HG03460 (cell line): ENCODE data around the gene CNOT3.

Experiments
- ATAC-seq: cut with Tn5 transposase; IDR thresholded peaks from one replicate; pipeline ENCODE4 v1.9.1; 2021; ENCODE audit not compliant: unreplicated experiment

CNOT3 gene

DNA sequence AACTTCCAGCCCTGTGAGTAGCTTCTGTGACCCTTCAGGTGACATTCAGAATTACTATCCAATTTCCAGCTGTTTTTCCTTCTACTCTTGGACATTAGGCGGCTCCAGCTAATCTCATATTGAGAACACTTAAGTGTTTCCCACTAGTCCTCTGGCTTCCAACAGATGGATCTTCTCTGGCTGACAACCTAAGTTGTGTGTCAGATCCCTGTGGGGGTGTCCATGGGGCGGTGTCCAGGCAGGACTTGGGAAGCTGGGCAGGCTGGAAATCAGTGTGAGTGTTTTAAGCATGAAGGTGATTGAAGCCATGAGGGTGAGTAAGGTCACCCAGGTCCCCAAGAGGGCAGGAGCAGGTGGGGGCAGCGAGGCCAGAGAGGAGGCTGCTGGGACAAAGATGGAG, 10.1 kb downstream of the CNOT3 start:
- no peak for ATAC-seq

- no peak for ATAC-seq
Observed at GRCh38 chr19:54148158-54148557, 10.6 kb downstream of the CNOT3 start.

GRCh38 chr19:54149021-54149812, 11.7 kb downstream of the CNOT3 start:
- no peak for ATAC-seq

- ATAC-seq, result no peak
Observed at GRCh38 chr19:54151362-54152035, 13.9 kb downstream of the CNOT3 start.

- ATAC-seq, result no peak
Observed at GRCh38 chr19:54152267-54152666, 14.7 kb downstream of the CNOT3 start.

DNA sequence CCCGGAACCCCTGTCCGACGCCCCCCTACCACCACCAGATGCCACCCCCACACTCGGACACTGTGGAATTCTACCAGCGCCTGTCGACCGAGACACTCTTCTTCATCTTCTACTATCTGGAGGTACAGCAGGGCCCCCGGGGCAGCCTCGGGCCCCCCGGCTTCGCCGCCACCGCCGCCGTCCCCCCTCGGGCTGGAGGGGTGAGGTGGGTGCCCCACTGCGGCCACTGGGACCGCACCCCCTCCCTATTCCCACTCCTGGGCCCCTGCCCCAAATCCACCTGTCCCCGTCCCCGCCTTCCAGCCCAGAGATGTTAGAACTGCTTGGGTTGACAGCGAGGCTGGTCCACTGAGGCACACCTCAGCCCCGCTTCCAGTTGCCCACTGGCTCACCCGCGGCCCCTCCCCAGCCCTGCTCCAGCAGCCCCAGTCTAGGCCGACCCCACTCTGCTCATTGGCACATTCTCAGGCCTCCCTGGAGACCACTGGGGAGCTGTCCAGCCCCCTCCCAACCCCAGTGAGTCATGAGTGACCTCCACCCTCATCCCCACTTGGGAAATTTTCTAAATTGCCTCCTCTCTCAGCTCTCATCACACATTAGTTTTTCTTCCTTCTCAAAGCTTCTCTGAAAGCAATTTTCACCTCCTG, 15.4 kb downstream of the CNOT3 start:
- no peak for ATAC-seq

DNA sequence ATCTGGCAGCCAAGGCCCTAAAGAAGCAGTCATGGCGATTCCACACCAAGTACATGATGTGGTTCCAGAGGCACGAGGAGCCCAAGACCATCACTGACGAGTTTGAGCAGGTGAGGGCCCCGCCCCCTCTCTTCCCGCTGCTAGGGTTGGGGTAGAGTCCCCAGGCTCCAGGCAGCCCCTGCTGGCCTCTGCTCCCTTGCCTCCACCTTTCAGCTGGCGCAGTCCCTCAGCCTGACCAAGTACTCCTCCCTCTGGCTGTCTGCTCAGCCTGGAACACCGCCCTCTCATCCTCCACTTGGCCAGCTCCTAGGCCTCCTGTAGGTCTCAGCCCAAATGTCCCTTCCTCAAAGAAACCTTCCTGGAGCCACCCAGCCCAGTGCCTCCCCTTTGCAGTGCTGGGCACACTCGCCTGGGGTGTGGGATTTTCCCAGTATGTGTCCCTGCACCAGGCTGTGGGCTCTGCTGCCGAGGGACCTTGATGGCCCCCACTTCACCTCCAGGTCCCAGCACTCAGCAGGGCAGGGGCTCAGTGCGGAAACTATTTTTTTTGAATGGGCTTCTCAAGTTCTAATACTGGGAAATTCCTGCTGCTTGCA, 16.3 kb downstream of the CNOT3 start:
- no peak for ATAC-seq

DNA sequence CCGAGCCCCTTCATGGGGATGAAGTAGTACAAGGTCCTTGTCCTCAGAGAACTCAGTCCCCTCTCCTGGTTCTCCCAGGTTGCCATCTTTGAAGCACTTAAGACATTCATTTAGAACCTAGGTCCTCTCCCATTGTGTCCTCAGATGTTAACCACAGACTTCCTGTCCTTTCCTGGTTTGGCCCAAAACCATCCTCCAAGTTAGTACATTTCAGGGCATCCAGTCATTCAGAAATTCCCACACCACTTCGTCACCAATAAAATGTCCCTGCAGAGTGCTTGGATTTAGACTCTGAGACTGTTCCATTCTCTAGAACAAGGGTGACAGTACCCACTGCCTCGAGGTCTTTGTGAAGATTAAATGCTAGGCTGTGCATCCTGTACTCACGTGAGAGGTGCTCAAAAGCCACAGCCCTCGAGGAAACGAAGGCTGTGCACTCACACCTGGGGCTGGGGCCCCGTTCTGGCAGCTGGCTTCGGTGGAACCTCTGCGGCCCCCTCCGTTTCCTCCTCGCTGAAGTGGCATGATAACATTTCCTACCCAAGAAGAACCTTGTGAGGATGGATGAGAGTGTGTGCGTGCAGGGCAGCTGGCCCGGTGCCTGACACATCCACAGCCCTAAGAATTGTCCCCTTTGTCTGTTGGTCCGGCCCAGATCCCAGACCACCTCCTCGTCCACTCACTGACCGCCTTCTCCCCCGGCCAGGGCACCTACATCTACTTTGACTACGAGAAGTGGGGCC, 17.2 kb downstream of the CNOT3 start:
- no peak for ATAC-seq

DNA sequence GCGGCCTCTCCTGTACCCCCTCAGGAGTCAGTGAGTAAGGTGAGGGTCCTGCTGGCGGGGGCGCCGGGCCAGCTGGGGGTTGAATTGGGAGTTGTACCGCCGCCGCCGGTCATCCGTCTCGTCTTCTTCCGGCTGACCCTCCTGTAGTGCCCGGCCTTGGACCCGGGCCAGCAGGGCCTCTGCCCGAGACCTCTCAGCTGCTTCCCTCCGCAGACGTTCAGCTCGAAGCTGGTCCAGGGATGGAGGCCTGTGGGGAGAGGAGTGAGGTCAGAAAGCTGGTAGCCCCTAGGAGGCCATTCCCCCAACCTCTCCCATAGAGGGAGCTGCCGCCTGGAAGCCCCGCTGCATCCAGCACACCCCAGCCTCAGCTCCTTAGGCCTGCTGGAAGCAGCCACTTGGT, 18.1 kb downstream of the CNOT3 start:
- ATAC-seq, result no peak

- no peak for ATAC-seq
Observed at GRCh38 chr19:54156490-54156889, 18.9 kb downstream of the CNOT3 start.

- no peak for ATAC-seq
Observed at GRCh38 chr19:54156953-54157352, 19.4 kb downstream of the CNOT3 start.

DNA sequence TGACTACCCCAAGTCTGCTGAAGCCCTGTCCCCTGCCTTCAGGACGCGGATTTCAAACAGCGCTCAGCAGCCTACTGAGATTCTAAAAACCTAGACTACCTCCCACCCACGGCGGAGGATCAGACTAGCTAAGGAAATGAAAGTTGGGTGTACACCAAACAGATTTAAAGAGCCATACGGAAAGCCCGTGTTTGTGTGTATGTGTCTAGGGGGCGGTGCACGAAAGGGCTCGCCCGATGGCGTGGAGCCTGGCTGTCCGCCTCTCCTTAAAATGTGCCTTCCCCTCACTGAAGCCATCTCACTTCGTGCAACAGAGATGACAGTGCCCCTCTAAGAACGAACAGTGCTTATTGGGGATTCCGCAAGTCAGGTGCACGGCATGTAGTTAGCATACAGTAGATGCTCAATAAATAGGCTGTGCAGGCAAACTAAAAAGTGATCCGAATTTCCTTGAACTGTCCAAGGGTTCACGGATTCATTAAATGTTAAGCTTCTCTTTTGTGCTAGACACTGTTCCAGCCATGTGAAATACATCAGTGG, 21.3 kb downstream of the CNOT3 start:
- no peak for ATAC-seq

GRCh38 chr19:54159352-54160181, 22.0 kb downstream of the CNOT3 start, which contains the start of gene LENG1:
LENG1 (minus strand) TSS chr19:54159721; CDS start chr19:54159695, 26 bp downstream.
- ATAC-seq, result peak; percentile 86

DNA sequence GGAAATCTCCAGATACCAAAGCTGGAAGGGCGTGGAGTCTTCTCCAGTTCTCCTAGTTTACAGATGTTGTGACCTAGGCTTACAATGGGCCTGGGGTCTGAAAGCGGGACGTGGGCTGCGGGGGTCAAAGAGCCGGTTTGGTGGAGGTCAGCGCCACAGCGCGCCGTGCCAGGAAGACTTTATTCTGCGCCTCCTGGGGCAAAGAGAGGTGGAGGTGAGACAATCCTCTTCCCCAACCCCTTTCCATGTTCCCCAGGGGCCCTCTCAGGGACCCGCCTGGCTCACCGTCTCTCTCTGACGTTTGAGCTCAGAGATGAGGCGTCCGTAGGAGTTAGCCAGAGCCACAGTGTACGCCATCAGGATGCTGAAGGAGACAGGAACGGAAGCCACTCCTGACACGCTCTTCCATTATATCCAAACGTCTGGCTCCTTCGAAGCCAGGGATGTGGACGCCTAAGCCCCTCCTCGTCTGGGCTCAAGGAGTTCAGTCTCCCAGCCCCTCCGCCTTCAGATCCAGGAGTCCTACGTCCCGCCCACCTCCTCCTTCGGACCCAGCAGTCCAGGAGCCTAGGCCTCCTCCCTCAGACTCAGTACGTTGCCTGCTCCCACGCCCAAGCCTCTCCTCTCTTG, 22.7 kb downstream of the CNOT3 start:
- ATAC-seq, result no peak

DNA sequence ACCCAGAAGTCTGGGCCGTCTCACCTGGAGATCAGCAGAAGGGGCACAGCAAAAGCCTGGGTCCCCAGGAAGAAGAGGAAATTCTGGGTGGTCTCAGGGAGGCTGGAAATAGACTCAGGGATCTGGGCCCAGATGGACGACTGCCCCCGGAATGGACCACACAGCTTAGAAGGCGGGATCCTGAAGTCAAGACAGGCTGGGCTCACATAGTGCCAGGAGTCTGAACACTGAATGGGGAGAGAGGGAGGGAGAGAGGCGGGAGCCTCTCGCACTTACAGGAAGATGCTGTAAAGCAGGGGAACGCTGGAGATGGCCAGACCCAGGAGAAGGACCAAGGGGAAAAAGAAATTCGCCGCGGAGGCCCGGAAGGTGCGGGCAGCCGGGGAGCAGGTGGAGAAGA, 23.3 kb downstream of the CNOT3 start:
- ATAC-seq, result no peak

DNA sequence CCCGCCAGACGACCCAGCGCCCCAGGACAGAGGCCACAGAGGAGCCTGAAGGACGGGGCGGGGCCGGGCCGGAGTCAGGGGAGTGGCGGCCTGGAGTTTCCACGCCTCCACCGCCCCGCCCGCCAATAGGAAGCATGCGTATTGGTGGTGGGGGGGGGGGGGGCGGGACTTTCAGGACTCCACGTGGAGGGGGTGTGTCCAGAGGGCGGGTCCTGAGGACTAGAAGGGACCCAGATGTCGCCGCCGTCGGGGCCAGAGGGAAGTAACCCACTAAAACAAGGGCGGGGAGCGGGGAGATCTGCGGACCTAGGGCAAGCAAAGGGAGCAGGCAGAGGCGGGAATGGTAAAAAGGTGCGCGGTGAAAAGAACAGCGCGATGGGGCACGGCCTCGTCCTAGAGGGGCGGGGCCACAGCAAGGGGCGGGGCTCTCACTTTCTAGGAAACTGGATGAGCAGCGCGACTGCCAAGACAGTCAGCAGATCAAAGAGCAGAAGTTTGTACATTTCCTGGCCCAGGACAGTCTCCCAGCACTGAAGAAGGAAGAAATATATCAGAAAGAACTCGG, 24.8 kb downstream of the CNOT3 start:
- no peak for ATAC-seq

- ATAC-seq, result no peak
Observed at GRCh38 chr19:54162884-54163283, 25.3 kb downstream of the CNOT3 start.

- ATAC-seq, result no peak
Observed at GRCh38 chr19:54164369-54165068, 27.0 kb downstream of the CNOT3 start.
